AG20443 (cell line): Measurements from ENCODE around the gene BNIP3.
"Not testable (repeated sequence)": the region's sequence is repeated elsewhere in the genome, so short reads cannot be mapped to it uniquely, and the experiment has no call there.

ENCODE experiments used
- DNase-seq: peaks from one replicate; pipeline ENCODE4 v3.0.0; 2012; ENCODE audit warnings: low spot score, mixed read lengths

The BNIP3 gene

DNA sequence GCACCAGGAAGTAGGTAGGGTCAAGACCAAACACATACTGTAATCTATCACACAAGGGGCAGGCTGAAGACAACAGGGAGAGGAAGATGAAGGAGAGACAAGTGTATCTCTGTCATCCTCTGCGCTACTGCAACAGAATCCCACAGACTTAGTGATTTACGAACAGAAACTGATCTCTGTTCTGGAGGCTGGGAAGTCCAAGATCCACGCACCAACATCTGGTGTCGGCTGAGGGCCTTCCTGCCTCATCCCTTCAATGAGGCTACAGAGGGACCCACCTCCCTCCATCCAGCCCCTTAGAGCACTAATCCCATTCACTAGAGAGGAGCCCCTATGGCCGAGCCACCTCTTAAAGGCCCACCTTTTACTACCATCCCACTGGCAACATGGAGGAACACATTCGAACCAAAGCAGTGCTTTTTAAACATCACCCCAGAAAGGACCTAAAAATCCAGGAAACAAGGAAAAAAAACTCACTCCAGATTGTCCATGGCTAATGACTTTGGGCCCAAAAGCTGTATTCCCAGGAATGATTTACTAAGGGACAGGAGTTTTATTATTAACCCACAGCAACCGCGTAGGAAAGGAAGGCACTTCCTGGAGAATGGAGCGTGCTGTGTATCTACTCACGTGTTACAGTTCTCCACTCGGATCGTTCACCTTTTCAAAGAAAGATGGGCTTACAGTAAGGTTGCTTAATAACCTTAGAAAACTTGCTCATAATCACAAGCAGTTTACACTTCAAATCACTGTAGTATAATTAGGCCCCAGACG lies 4.2 kb downstream of the BNIP3 start:
- no peak for DNase-seq

DNA sequence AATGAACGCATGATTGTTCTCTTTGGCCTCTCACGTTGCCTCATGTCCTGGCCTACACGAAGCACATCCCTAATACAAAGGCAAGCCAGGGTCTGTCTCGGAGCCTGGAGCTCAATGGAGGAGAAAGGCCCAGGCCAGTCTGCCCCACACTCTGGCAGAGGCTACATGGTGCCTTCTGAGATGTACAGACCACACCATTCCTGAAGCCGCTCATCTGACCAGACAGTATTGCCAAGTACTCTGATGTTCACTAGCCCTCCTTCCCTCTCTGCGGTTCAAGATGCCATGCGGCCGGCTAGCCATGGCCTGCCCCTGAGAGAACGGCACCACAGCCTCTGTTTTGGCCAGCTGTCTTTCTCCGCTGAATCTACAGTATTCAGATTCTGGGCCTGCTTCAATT lies 5.9 kb downstream of the BNIP3 start:
- DNase-seq: no peak

- no peak for DNase-seq
Observed at GRCh38 chr10:131975003-131975402, 6.7 kb downstream of the BNIP3 start.

GRCh38 chr10:131974034-131974817 lies 7.5 kb downstream of the BNIP3 start:
- DNase-seq: no peak

DNA sequence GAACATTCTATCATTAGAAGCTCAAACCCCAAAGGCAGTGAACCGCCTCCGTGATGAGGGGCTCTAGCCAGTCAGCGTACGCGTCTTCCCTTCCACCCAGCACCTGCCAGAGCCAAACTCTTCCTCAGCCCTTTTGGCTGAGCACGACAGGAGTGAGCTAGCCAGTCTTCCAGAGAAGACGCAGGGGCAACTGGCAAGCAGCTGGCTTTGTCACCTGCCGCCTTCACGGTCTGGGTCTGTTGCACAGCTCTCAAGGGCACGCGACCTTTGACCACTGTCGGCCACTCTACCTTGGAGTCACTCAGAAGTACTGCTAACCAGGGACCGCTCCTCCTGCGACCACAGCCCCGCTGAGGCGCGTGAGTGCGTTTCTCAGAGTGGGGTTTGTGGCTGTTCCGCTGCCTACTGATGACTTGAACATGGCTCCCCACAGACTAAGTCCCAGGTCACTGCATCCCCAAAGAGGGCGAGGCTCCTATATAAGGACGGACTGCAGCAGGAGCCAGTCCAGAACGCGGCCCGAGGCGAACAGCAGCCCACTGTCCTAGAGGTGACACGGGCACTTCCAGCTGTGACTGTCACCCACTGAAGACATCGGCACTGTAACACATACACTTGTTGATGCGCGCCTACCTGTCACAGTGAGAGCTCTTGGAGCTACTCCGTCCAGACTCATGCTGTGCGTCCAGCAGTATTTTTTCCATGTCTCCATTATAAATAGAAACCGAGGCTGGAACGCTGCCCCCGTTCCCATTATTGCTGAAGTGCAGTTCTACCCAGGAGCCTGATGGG lies 8.4 kb downstream of the BNIP3 start:
- DNase-seq: no peak

GRCh38 chr10:131972474-131973071 lies 9.2 kb downstream of the BNIP3 start:
- no peak for DNase-seq

DNA sequence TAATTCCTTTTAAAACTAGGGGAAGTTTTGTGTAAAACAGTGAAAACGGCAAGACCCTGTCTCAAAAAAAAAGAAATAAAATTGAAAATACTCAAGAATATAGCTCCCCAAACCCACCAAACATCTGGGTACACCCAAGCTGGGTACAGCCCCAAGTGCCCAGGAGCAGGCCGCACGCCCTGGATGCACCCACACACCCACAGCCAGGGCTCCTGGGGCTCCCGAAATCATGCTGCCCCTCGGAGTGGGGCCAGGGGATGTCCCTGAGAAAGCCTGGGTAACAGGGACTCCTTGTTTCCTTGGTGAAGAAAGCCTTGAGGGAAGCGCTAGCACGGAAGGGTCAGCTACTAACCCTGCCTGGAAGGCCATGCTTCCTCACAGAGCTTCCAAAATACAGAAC lies 10.1 kb downstream of the BNIP3 start:
- DNase-seq: no peak

- DNase-seq: no peak
Observed at GRCh38 chr10:131970946-131971345, 10.8 kb downstream of the BNIP3 start.

DNA sequence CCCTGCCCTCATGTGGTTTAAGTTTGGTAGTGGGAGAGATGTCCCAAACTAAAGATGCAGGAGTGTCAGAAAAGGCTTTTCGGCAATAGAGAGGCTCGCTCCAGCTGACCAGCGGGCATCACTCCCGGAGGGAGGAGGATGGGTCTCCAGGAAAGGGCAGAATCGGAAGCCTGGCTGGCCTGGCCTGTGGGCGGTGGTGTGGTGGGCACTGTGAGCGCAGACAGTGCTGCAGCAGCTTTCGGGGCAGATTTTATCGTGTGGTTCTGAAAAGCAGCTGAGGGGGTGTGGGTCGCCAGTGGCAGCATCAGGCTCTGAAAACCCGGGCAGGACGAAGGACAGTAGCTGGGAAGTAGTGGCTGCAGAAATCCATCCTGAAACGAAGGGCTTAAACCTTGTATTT lies 12.8 kb downstream of the BNIP3 start:
- no peak for DNase-seq

DNA sequence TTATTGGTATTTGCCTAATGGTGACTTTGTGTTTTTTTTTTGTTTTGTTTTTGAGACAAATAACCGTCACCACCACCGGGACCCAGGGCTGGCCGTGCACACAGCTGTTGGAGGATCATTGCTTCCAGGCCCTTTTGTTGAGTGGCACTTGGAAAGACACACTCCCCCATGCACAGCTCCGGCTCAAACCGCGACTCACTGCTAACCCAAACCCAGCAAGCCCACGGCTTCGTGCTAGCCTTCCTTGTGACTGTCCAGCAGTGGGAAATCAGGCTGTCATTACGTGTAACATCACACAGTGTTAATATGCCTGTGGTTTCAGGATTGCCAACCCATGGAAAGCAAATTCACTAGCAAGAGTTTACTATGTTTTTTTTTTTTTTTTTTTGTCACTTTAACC lies 17.4 kb downstream of the BNIP3 start:
- no peak for DNase-seq

GRCh38 chr10:131963811-131964210 lies 17.9 kb downstream of the BNIP3 start:
- no peak for DNase-seq

- DNase-seq: no peak
Observed at GRCh38 chr10:131963350-131963749, 18.4 kb downstream of the BNIP3 start.

DNA sequence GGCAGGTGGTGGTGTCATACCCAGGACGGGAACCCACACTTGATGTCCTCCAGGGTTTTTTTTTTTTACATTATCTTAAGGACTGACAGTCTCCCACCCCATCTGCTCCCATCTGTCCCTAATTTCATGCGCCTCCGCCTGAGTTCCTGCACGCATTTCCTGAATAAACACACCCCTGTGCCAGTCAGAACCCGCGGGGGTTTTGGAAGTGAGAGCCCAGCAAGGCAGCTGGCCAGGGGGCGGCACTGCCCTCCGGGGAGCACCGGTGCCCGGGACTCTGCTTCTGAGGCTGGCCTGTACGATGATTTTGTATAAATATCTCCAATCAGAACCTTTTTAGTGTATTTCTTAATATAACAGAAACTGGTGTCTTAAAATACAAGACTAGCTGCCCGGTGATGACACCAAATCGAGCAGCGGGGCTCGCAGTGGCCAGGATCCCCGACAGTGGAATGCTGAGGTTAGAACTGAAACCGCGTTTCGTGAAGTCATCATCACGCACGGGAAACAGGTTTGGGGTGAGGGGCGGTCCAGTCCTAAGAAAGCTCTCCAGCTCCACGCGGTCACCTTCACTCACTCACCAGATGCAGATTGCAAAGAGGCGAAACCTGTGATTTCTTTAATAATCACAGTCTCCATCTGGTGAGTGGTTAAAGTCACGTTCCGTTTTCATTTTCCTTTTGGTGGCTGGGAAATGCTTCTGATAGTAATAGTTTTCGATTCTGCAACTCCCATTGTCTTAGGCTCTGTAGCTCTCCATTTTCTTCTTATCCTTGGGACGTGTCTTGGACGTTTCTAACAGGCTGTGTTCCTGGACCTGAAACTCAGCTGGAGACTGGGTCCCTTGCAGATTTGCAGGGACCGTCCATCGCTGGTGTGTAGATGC lies 19.7 kb downstream of the BNIP3 start:
- DNase-seq: peak; percentile 69

DNA sequence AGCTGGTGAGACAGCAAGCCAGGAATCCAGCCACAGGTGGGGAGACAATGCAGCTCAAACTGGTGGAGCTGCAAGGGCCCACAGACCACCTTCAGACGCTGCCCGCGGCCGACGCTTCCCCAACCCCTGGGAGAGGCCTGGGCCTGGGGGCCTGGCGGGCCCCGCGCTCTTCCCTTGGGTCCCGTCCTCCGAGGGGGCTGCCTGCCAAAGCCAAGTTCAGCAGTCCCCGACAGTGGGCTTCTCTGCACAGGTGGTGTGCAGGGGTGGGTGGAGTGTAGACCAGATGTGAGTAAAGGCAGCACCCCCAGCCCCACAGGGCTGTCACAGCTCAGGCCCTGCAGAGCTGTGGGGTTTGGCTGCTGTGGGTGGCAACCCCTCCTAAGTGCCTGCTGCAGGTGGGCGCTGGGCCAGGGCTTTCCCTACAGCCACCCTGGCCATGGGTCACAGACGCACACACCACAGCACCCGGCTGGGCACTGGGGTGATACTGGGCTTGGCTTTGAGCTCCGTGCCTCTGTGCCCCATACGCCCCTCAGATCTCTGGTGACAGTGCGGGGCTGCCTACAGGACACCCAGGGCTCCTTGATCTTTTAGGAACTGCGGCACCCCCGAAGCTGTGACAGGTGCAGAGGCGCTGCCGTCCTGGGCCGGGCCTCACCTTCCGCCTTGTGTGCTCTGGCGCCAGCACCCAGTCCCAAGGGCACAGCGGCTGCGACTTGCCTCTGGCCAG lies 20.5 kb downstream of the BNIP3 start:
- no peak for DNase-seq

- DNase-seq: no peak
Observed at GRCh38 chr10:131960631-131961046, 21.1 kb downstream of the BNIP3 start.

DNA sequence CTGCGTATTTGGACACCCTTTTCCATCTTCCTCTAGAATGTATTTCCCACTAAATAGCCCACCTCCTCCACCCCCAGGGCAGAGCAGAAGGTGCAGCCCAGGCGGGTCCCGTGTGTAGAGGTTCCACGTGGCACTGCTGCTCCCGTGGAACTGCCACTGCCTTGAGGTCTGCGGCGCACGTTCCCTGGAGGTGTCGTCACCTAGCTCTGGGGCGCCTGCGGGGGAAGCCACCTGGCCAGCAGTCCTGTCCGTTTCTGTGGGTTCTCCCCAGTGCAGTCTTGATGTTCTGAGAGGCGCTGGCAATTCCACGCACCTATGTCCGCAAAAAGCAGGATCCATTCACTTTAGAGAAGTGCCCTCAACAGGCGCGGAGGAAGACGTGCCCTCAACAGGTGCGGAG lies 21.9 kb downstream of the BNIP3 start:
- DNase-seq: no peak

DNA sequence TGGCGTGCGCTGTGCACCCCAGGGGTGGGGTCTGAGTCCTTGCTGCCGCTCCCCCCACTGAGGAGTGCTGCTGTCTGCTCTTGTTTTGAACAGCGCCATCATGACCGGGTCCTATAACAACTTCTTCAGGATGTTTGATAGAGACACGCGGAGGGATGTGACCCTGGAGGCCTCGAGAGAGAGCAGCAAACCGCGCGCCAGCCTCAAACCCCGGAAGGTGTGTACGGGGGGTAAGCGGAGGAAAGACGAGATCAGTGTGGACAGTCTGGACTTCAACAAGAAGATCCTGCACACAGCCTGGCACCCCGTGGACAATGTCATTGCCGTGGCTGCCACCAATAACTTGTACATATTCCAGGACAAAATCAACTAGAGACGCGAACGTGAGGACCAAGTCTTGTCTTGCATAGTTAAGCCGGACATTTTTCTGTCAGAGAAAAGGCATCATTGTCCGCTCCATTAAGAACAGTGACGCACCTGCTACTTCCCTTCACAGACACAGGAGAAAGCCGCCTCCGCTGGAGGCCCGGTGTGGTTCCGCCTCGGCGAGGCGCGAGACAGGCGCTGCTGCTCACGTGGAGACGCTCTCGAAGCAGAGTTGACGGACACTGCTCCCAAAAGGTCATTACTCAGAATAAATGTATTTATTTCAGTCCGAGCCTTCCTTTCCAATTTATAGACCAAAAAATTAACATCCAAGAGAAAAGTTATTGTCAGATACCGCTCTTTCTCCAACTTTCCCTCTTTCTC lies 26.0 kb downstream of the BNIP3 start:
- DNase-seq: no peak

- no peak for DNase-seq
Observed at GRCh38 chr10:131954356-131954965, 27.3 kb downstream of the BNIP3 start.

GRCh38 chr10:131949908-131950307 lies 31.8 kb downstream of the BNIP3 start:
- DNase-seq: not testable (repeated sequence)
